ENCODE measurements around the gene NRSN2. TPM values are rescaled to one million over a fixed set of nuclear protein-coding genes. Genes with fewer than 3 reads are reported as not detected.

NRSN2 gene
- total and polyA plus RNA-seq, 2 donors (not counting 1 experiment from before 2014, with no cell fraction given), result 5.0 to 8.6 TPM

DNA sequence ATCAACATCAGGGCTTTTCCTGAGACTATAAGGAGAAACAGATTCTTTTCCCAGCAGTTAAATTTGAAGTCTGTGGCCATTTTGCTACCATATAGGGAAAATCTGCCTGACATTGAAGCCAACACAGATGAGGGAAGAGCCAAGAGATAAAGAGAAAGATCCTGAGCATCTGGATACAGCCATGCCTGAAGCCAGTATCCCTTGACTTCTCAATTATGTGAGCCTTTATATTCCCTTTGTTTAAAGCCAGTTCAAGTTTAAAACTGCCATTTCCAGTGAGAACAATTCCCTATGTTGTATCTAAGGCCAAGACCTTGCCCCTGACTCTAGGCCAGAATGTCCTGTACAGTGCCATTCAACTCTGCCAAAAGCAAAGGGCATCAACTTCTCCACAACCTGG is 3.8 kb upstream of the NRSN2 start:
- CTCF ChIA-PET, result interaction anchor here (7.0 kb wide), 1 partner anchor 11 kb away, joined by 47 read pairs; no protein-coding TSS in a partner anchor

More for the DNA sequence above, 3.8 kb upstream of the NRSN2 start:
- Histone ChIP-seq H3K9me3 (ENCODE audit: control extremely low read depth in 1 of 3, control insufficient read depth in 2 of 3, insufficient read depth in 1 of 3, low read length in 2 of 3) (no peaks in the 10 kb centered on the region), H3K4me1 (ENCODE audit: control insufficient read depth in 2 of 2, insufficient read depth in 2 of 2, low read length in 2 of 2) (peaks cover 4 to 11% of the 10 kb centered on the region in 2 donors), H3K79me2 (ENCODE audit: control insufficient read depth, insufficient read depth, low read length) (peaks cover under 1% of the 10 kb centered on the region), H3K9ac (ENCODE audit: low read length) (no peak overlapping the region), H2AFZ (ENCODE audit: insufficient read depth, low read depth, low read length, poor library complexity, severe bottlenecking) (no peak overlapping the region), H3K4me2 (replicated peaks; ENCODE audit: low read depth, low read length, poor library complexity, severe bottlenecking) (no peak overlapping the region), H3K27ac (ENCODE audit: low read length in 2 of 2) (no peak overlapping the region), H3K27me3 (replicated peaks in 1 of 4; ENCODE audit: control extremely low read depth in 1 of 4, control insufficient read depth in 3 of 4, insufficient read depth in 4 of 4, low read length in 3 of 4) (no peaks in the 10 kb centered on the region), H4K20me1 (ENCODE audit: control insufficient read depth, insufficient read depth, low read length, poor library complexity, severe bottlenecking) (no peaks in the 10 kb centered on the region), H3K36me3 (replicated peaks in 1 of 2; ENCODE audit: control extremely low read depth in 1 of 2, control insufficient read depth in 1 of 2, extremely low read depth in 1 of 2, insufficient read depth in 2 of 2, low read length in 1 of 2) (no peaks in the 10 kb centered on the region), H3K4me3 (ENCODE audit: control extremely low read depth in 1 of 5, extremely low read depth in 1 of 5, insufficient read depth in 1 of 5, low read depth in 2 of 5, low read length in 4 of 5) (no peak overlapping the region)
- no peaks in the 10 kb centered on the region for H3K9me3 Mint-ChIP-seq (ENCODE audit: insufficient read depth)
- POLR2A ChIA-PET, result no interaction called here
- no peak overlapping the region for H3K27ac Mint-ChIP-seq
- H3K4me3 Mint-ChIP-seq, result no peak overlapping the region
- no peak for TF ChIP-seq EZH2 (IDR thresholded peaks at IDR 0.05; ENCODE audit: borderline replicate concordance, insufficient read depth, low read depth, low read length, poor library complexity, severe bottlenecking)
- TF ChIP-seq CTCF (IDR thresholded peaks at IDR 0.05), result no peak
- H3K27me3 Mint-ChIP-seq, result no peaks in the 10 kb centered on the region
- intact Hi-C loops (cut with micrococcal nuclease), result no loop called here
- no peak for ATAC-seq (ENCODE audit: low read depth)
- no peak for DNase-seq
- peaks cover 10% of the 10 kb centered on the region for H3K4me1 Mint-ChIP-seq
